A204.1 (cell line): ENCODE data around the gene GPRASP1.
"Not testable (repeated sequence)": the region's sequence is repeated elsewhere in the genome, so short reads cannot be mapped to it uniquely, and the experiment has no call there.

Experiments
- FAIRE-seq: peaks from 2 replicates; lab custom pipeline; 2012; peaks lifted over from hg19 to GRCh38; lab: Jason Lieb, UNC

Gene GPRASP1

GRCh38 chrX:102651242-102652011 lies at the start of gene GPRASP1:
Gene GPRASP1 (plus strand): TSS chrX:102651483. CDS start chrX:102653914, 2,431 bp downstream.
- FAIRE-seq, result no peak

- no peak for FAIRE-seq
Observed at GRCh38 chrX:102604327-102604726, 47.0 kb upstream of the GPRASP1 start.

GRCh38 chrX:102606115-102606514 lies 45.2 kb upstream of the GPRASP1 start:
- FAIRE-seq, result no peak

DNA sequence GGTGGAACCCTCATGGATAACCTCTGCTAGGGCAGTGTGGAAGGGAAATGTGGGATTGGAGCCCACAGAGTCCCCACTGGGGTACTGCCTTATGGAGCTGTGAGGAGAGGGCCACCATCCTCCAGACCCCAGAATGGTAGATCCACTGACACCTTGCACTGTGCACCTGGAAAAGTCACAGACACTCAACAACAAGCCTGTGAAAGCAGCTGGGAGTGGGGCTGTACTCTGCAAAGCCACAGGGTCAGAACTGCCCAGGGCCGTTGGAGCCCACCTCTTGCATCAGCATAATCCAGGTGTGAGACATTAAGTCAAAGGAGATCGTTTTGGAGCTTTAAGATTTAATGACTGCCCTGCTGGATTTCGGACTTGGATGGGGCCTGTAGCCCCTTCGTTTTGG lies 40.4 kb upstream of the GPRASP1 start:
- no peak for FAIRE-seq

DNA sequence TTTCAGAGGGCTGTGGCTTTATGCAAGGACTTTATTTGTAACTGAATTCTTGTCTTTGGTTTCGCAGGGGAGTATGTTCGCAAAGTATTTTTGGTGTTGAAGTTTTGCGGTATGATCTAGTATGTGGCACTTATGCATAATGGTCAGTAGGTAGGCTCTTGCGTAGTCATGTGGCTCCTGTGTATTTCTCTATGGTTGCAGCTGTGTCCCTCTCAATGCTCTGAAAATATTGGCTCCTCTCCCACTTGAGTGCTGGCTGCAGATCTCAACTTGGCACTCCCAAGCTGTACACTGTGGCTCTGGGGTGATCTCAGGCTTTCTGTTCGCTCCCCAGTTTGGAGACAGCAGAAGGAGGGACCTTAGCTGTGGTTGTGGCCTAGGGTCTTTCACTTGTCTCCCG lies 27.2 kb upstream of the GPRASP1 start:
- FAIRE-seq, result no peak

DNA sequence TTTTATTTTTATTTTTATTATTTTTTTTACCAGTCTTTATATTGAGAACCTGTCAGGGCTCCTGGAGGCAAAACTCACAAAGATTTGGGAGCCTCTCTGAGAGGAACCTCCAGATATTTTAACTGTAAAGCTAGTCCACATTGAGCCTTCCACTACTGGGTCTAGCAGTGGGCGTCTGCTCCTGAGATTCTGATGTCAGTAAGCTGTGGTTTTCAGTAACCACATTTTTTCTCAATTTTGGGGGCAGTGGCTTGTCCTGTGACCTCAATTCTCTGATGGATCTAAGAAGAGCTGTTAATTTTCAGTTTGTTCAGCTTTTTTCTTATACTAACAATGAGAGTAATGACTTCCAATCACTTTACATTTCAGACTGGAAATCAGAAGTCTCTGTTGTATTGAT lies 23.6 kb upstream of the GPRASP1 start:
- FAIRE-seq, result no peak

GRCh38 chrX:102637561-102637960 lies 13.7 kb upstream of the GPRASP1 start:
- no peak for FAIRE-seq

- FAIRE-seq, result no peak
Observed at GRCh38 chrX:102650903-102651241, 411 bp upstream of the GPRASP1 start.

DNA sequence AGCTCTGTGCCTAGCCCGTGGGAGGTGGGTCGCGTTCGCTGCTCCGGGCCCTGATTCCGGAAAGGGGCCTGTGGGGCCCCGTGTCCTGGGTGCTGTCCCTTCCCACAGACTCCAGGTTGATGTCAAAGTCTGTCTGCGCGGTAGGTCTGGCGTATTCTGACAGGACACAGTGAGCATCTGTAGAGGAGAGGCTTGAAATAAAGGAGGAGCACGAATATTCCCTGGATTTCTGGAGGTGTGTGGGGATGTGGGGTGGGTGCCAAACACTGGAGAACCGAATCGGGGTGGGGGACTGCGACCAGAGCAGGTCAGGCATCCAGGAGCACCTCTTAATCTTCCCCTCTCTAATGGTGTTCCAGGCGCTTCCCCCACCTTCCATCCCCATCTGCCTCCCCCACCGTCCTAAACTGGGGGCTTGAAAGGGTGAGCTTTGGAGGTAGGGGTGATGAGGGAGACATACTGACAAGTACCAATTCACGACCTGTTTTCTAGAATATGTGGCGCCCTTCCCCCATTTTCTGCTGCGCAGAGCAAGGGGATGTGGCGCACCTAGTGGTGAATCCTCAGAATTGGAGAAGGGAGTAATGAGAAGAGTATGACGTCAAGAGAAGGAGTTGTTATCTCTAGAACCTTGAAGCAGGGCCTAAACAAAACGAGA lies 877 bp downstream of the GPRASP1 start:
- FAIRE-seq, result no peak

DNA sequence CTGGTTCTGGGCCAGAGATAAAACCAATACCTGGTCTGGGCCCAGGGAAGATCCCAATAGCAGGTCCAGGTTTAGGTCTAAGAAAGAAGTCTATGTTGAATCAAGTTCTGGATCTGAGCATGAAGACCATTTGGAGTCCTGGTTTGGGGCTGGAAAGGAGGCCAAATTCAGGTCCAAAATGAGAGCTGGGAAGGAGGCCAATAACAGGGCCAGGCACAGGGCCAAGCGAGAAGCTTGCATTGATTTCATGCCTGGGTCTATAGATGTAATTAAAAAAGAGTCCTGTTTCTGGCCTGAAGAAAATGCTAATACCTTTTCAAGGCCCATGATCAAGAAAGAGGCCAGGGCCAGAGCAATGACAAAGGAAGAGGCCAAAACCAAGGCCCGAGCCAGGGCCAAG lies 3.4 kb downstream of the GPRASP1 start:
- FAIRE-seq, result no peak

GRCh38 chrX:102658556-102658955 lies 7.3 kb downstream of the GPRASP1 start:
- FAIRE-seq, result no peak

DNA sequence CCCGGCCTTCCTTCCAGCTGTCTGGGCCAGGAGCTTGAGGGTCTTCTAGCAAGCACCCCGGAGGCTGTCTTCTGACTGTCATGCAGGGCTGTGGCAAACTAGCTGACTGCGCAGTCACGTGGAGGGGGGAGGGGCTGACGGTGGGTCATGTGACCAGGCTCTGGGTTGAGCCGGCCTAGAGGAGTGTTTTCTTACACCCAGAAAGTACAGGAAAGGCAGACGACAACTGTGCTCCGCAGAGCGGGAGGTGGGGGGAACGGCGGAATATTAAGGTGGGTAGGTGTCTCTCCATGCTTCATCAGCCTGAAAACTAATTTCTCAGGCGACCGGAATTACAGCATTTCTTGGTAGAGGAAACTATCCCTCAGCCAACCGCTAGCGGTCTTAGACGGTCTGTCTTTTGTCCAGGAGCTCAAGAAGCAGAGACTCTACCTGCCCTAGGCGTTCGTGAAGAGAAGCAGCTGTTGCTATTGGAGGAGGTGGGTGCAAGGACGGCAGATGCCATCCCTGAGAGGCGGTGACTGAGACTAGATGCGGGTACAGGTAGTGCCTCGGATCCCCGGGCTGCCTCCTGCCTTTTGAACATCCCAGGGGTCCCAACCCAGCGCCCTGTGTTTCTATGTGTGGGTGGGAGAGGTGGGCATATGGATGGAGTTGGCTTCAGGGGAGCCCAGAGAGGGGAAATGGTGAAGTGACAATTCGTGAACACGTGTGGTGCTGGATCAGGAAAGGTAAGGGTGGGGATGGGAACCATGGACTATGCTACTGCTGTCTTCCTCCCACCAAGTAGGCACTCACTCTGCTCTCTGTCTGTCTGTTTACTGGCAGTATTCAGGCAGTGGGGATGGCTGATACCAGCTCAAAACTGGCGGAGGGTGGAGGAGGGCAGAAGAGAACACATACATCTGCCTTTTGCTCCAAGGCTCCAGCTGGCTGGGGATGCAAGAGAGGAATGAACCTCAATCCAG lies 8.8 kb downstream of the GPRASP1 start:
- no peak for FAIRE-seq

- not testable (repeated sequence) for FAIRE-seq
Observed at GRCh38 chrX:102663820-102664219, 12.5 kb downstream of the GPRASP1 start.

GRCh38 chrX:102667034-102667433 lies 15.8 kb downstream of the GPRASP1 start:
- FAIRE-seq, result not testable (repeated sequence)

DNA sequence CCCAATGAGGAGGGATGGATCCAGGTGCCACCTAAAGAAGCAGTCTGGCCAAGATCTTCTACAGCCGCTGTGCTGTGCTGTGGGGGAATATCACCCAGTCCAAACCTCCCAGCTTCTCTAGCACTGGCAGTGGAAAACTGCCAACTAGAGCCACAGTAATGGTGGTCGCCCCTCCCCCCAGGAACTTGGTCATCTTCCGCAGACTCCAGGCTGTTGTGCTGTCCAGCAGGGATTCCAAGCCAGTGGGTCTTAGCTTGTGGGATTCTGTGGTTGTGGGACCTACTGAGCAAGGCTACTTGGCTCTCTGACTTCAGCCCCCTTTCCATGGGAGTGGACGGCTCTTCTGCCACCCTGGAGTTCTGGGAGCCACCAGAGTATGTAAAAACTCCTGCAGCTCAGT lies 18.2 kb downstream of the GPRASP1 start:
- no peak for FAIRE-seq

GRCh38 chrX:102672856-102673255 lies 21.6 kb downstream of the GPRASP1 start:
- no peak for FAIRE-seq

DNA sequence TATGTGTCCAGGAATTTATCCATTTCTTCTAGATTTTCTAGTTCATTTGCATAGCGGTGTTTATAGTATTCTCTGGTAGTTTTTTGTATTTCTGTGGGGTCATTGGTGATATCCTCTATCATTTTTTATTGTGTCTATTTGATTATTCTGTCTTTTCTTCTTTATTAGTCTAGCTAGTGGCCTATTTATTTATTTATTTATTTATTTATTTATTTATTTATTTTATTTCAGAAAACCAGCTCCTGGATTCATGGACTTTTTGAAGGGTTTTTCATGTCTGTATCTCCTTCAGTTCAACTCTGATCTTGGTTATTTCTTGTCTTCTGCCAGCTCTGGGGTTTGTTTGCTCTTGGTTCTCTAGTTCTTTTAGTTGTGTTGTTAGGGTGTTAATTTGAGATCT lies 26.2 kb downstream of the GPRASP1 start:
- FAIRE-seq, result not testable (repeated sequence)

DNA sequence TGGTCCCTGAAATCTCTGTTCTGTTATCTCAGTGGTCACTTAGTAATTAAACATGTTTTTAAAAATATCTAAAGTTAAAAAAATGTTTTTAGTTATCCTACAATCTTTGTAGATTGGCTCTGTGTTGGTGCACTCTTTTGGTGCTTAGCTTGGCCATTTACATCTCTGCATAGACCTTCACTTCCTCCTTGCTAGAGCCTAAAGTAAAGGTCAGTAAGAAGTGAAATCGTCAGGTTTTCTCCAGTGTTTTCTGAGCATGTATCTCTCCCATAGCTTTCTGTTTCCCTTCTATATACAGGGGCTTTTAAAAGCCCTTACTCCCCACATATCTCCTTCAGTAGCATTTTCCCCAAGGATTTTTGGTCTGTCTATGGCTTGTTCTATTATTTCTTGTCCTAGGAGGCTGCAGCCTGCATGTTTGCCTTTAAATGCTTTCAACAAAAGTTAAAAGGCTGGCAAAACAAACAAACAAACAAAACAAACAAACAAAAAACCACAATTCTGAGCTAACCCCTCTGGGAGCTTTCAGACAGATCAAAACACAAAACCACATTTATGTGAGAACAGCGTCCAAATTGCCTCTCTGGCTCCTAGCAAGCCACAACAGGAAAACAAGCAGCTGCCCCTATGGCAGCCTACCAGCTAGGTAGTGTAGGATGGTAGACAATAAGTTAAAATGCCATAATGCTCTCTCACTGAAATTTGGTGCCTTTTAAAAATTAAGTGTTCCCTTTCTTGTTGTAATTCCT lies 33.7 kb downstream of the GPRASP1 start:
- no peak for FAIRE-seq

GRCh38 chrX:102694749-102695148 lies 43.5 kb downstream of the GPRASP1 start:
- FAIRE-seq, result no peak

DNA sequence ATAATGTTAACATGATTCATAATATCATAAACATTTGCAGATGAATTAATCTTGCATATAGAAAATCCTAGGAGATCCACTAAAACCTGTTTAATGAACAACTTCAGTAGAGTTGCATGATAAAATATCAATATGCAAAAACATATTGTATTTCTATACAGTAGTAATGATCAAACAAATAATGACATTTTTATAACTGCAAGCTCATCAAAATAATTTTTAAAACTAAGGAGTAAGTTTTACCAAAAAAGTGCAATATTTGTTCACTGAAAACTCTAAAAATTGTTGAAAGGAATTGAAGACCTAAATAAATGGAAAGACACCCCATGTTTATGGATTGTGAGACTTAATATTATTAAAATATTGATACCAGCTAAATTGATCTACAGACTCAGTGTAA lies 45.0 kb downstream of the GPRASP1 start:
- FAIRE-seq, result no peak

- FAIRE-seq, result no peak
Observed at GRCh38 chrX:102697494-102697893, 46.2 kb downstream of the GPRASP1 start.
